HG03378 (cell line): ENCODE data around the gene DCAF5.

Experiments used
- ATAC-seq: cut with Tn5 transposase; IDR thresholded peaks from one replicate; pipeline ENCODE4 v1.9.1; 2021; ENCODE audit warnings: mild to moderate bottlenecking, moderate library complexity; ENCODE audit not compliant: unreplicated experiment

The DCAF5 gene

DNA sequence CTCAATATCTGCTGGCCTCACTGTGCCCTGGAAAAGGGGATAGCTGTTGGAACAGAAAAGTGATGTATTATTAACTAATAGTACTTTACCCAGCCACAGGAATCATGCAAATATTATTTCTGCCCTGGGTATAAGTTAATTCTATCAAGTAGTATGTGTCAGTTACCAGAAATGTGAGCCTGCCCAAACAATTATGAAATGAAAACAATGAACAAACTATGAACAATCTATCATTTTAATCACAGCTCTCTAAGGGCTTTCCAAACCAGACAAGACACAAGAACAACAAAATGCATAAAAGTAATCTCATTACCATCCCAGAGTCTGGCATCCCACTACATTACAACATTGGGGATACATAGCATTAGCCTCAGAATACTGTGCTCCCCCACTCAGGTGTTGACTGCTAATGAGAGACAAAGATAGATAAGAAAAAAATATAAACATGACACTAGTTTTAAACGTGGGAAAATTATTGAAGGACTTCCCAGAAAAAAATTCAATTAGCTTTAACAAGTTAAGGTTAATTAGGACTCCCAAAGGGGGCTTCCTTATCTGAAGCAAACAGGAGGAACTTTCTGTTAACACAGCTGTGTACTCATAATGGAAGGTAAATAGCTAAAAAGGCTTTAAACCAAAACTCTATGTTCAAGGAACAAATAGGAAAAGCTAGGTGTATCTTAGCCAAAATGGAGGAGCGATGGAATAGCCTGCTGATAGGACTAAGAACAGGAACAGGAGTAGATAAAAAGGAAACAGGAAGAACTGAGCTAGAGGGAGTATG, 3.3 kb downstream of the DCAF5 start:
- no peak for ATAC-seq

DNA sequence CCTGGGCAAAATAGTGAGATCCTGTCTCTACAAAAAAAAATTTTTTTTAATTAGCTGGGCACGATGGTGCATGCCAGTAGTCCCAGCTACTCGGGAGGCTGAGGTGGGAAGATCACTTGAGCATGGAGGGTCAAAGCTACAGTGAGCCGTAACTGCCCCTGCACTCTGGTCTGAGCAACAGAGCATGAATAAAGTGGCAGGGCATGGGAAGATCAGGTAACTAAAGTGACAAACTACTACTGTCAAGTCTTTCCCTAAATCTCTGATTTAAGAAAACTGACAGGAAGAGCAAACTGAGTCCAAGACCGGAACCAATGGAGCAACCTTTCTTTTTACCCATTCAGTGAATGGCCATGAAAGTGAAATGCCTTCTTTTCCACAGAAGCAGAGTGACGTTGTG, 10.8 kb downstream of the DCAF5 start:
- no peak for ATAC-seq

DNA sequence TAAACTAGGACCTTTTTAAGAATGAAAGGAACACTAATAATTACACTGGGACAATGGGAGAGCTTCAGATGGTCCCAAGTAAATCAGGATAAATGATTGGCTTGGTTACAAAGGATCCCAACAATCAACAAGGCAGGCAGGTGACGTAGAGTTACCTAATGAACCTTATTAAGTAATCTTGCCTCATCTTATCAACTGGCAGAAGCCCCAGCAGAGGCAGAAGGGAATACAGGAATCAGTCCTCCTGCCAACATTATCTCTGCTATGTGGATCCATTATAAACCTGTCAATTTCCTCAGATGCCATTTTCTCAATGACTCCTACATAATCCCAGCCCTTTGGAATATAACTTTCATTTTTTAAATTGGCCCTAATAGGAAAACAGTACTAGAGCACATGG, 11.4 kb downstream of the DCAF5 start:
- ATAC-seq = no peak

DNA sequence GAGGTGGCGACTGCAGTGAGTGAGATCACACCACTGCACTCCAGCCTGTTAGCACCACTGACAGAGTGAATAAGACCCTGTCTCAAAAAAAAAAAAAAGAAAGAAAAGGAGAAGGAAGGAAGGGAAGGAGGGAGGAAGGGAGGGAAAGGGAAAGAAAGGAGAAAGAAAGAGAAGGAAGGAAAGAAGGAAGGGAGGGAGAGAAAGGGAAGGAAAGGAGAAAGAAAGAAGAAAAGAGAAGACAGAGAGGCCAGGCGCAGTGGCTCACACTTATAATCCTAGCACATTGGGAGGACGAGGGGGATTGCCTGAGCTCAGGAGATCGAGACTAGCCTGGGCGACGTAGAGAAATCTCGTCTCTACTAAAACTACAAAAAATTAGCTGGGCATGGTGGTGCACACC, 13.2 kb downstream of the DCAF5 start:
- no peak for ATAC-seq

DNA sequence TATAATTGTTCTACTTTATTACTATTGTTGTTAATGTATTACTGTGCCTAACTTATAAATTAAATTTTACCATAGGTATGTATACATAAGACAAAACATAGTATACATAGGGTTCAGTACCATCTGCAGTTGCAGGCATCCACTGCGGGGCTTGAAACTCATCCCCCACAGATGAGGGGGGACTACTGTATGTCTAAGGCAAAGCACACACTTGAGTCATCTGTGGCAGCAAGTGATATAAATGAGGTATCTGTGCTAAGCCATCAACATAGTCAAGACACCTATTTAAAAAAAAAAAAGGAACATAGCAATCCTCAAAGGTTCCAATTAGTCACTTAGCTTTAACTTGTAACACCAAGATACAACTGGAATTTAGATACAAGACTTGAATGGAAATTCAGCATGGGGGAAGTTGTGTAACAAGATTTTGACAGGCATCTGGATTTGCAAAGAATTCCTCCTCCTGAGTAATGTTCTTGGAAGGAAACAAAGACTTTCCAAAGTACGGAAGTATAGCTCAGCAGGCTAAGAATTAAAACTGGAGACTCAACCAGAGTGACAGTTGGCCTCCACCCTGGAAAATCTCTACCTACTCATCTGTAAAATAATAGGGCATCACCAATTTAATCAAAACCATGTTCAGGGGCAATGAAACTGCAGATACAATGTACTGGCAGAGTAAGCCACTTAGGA, 14.9 kb downstream of the DCAF5 start:
- ATAC-seq = no peak

DNA sequence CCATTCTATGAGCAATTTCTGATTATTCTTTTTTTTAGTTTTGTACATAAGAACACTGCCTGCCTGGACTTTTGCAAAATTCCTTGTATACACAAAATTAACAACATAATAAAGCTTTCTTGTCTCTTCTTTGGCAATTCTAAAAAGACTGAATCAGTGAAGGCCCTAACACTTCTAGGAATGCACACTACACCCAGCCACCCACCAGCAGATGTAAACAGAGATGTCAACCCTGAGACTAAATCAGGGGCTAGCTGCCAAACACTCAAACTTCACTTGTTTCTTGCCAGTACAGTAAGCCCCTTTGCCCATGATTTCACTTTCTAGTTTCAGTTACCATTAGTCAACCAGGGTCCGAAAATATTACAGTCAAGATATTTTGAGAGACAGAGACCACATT, 15.5 kb downstream of the DCAF5 start:
- no peak for ATAC-seq

DNA sequence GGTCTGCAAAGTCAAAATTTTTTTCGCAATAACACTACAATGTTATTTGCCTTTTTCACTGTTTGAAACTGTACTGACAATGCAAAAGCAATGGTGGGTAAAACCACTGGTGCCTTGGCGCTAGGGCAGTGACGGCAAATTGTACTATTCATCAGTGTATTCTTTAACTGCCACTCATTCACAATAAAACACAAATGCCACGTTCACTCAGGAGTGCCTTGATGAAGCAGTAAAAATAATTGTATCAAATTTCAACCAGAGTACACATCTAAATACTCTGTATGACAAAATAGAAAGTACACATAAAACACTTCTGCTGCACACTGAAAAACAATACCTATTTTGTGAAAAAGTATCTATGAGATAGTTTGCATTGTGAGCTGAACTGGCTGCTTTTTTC, 17.8 kb downstream of the DCAF5 start:
- no peak for ATAC-seq

DNA sequence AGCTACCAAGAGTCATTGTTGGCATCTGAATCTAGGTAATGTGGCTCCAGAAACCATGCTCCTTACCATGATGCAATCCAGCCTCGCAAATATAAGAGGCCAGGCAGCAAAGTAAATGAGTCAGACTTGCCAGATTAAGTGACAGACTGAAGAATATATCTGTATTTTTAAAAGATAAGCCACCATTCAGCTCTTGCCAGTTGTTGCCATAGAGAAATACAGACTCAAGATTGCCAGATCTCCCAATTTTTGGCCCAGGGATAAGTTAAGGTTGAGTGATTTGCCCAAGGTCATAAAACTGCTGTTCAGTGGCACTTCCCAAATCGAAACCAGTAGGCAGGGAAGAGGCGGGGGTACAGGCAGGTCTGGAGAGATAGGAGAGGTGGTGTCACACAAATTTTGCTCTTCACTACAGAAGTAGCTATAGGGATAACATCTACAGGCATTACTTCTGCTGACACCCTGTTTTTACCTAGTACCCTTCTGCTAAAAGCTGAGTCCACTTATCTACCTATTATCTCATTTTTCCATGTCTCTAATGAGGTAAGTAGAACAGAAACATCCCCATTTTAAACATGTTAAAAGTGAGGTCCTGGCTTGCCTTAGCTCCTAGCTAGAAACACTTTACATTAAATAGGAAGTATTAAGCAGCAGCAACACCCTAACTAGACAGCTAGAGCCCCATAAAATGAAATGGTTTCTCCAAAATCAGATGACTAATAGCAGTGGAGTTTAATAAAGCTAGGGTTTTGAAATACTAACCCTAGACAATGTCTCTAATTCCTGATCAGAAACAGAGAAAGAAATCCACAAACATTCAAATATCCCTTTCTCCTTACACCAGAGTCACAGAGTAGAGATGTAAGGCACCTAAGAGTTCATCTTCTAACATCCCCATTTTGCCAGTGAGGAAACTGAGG, 19.5 kb downstream of the DCAF5 start:
- no peak for ATAC-seq

DNA sequence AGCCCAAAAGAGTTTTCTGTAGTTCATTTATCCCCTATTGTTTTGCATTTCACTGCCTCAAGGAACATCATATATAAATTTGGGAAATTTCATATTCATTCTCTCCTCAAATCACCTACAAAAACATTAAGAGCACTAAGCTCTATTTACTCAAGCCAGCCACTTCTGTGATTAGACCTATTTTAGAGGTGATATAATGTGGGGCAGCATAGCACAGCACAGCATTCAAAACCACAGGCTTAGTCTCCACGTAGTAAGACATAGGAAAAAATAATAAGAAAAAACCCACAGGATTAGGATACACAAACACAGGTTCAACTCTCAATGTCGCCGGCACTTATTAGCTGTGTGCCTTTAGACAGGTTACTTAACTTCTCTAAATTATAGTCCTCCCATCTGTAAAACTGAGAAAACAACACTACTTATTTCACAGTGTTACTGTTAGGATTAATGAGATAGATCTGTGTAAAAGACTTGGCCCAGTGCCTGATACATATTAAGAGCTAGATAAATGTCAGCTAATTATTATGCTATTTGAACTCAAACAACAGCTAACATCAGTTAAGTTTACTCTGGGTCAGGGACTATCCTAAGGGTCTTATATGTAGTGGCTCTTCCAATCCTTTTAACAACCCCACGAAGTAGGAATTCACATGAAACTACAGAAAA, 20.3 kb downstream of the DCAF5 start:
- ATAC-seq = no peak

DNA sequence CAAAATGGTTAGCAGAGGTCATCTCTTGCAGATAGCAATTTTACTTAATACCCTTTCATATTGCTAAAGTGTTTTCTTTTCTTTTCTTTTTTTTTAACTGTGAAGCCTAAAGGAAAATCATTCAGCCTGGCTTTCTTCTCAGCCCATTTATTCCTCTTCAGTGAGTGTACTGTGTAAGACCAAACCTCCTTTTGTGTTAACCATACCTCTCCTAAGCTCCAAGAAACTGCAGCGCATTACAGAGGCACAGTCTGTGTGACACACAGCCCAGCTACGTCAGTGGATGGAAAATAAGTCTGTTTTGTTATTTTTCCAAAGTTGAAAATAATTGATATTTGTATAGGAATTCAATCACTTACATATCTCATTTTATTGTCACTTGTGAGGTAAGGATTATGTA, 21.7 kb downstream of the DCAF5 start:
- ATAC-seq = no peak

DNA sequence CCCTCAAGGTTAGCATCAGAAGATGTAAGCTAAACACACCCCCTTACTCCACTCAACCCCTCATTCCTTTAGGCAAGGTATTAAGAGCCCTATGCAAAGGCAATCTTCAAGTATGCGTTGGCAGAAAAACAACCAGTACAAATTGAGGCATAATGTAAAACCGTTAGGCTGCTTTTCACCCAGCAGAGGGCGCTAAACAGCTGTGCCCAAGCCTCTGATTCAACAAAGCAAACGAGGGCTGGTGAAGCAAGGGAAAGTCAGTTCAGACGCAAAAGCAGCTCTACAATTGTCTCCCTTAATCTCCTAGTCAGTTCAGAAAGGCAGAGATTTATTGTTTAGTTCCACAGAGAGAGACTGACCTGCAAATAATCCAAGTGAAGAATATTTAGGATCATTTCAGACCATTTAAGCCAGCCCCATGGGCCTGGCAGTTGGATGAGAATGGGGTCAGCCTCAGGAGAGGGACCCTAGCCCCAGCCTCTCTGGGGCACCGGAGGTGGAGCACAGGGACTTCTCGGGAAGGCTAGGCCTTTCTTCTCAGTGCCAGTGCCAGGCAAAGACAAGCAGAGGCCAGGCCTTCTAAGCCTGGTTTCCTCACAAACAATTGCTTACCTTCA, 23.5 kb downstream of the DCAF5 start:
- no peak for ATAC-seq

DNA sequence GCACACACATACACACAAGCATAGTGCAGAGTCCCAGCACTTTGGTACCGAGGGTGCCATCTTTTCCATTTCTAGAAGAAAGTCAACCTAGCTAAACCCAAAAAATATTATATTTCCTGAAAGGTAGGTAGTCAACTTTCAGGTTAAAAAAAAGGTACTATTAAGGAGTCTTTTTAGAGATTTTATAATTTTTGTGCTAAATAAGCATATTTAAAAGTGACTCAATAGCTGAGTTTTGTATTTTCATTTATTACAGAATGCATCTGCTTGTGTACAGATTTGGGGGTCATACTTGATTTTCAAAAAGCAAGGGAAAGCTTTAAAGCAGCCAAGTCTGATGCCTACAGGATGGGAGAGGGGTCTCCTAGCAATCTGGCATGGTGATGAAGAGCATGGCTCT, 34.6 kb downstream of the DCAF5 start:
- ATAC-seq = no peak

DNA sequence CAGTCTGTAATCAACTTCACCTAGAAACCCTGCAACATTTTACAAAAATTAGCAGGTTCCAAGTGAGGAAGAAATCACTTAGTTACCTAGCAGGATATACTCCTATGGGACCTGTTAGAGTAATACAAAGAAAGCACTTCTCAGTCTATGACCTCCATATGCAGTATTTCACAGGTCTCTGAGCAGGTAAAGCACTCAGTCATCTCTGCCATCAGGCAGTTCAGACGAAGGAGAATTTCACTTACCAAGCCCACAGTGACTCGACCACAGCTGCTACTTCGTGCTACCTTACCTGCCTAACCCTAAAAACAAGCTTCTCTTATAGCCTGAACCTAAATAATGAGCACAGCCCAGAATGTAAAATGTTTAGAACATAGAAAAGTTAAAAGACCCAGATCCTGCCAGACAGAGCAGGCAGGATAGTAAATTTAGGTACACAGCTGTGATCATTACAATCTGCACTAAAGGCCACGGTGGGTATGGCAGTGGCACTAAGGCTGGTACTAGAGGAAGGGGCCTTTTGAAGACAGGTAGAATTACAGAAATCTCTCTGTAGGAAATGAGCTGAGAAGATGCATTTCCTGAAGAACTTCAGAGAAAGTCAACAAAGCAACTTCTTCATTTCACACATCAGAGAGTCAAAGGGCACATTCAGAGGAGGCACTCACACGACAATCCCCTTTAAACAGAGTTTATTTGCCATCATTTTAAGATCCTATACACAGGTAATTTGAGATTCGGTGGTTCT, 35.7 kb downstream of the DCAF5 start:
- ATAC-seq = no peak

DNA sequence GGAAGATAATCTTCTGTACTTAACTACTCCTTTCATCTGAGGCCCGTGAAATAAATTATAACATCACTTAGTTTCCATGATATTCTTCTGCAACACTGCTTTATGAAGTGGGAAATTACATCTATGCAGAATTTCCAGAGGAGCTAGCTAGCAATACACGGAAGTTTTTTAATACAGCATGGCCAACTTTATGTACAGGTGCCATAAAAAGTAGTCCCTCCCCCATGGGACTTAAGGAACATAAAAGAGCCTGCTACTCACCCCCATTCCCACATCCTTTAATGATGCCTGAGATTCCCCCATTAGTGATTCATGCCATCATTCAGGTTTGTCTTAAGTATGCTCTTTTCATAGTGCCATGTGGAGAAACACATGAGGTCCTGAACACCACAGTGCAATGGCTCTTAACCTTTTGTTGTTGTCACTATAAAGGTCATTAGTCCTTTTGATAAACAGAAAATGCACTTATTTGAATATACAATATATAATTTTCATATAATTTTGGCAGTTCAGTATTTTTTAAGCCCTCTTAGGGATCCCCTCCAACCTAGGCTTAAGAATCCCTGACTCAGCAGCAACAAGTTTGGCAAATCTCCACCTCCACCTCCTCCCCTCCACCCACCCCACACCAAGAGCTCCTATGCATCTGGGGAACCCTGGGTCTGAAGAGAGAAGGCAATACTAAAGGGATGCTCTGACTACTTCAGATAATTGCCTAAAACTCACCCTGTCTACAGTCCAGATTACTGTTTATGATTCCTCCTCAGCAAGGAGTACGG, 37.3 kb downstream of the DCAF5 start:
- ATAC-seq = no peak

DNA sequence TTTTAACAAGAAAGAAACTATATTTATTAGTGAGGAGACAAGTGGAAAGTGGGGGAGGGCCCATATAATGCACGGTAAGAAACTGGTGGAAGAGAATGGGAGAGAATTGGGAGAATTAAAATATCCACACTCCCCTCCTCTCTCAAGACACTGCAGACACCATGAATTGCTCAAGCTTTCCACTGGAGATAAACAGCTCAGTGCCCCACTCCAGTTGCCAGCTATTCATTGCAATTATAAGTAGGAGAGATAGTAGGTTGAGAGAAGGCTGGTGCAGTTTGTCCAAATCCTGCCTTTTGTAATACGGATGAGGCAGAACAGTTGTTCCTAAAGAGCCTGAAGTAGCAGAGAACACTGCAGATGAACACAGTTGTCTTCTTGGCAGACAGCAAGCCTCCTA, 38.2 kb downstream of the DCAF5 start:
- ATAC-seq = no peak

DNA sequence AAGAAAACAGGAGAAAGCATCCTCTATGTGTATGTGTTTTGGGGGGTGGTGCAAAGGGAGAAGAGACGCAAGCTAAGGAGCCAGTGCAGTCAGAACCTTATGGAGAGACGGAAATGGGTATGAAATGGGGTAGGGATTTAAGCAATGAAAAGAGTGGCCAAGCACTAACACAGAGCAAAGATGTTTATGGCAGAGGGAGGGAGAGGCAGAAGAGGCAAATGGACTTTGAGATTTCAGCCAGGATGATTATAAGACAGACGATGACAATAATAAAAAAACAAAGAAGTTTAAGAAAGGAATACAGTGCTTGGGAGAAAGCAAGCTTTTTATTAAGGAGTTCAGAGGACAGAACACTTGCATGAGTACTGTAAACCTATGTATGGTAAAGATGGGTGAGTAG, 44.6 kb downstream of the DCAF5 start:
- ATAC-seq = no peak

DNA sequence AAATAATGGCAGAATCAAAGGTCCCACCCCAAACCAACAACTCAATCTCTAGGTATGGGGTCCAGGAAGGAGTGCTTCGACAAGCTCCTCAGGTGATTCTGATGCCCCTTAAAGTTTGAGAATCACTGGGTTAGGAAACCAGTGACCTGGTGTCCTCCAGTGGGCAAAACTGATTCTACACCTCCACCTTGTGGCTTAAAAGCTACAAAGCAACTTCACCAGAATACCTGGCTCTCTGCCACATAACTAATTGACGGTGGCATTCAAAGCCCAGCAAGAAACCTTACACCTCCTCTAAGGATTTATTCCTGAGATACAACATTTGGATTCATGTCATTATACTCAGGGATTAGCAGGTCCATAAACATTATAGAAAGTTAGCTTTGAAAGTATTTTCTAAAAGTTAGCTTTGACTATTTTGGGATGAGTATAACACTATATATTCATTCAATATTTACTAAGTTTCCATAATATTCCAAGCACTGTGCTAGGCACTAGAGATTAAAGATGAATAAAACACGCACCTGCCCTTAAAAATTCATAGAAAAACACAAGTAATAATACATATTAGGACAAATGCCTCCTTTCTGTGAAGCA, 45.4 kb downstream of the DCAF5 start:
- ATAC-seq = peak; percentile 59

DNA sequence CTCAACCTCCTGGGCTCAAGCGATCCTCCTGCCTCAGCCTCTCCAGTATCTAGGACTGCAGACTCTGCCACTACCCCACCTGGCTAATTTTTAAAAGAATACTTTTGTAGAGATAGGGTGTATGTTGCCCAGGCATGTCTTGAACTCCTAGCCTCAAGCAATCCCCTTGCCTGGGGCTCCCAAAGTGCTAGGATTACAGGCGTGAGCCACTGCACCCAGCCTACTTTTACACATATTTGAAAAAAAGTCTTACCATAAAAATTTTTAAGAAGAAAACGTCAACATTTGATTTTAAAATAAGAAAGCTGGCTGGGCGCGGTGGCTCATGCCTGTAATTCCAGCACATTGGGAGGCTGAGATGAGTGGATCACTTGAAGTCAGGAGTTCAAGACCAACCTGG, 46.5 kb downstream of the DCAF5 start:
- no peak for ATAC-seq

DNA sequence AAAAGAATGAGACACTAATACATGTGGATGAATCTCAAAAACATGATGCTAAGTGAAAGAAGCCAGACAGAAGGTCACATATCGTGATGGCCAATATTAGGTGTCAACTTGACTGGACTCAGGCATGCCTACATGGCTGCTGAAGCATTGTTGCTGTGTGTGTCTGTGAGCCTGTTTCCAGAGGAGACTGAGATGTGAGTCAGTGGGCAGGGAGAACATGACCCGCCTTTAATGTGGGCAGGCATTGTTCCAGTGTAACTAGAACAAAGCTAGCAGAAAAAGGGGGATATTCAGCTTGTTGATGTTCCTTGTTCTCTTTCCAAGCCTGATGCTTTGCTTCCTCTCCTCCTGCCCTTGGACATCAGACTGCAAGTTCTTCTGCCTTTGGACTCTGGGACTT, 47.6 kb downstream of the DCAF5 start:
- ATAC-seq = no peak
